ENCODE data around the gene UNC93B1. TPM values are rescaled to one million over a fixed set of nuclear protein-coding genes. Genes with fewer than 3 reads are reported as not detected.

Gene UNC93B1
- total and polyA plus RNA-seq, 2 of the 8 experiments (the other 6 are each of a cell fraction or from before 2014, with no cell fraction given) = 18.9 to 34.3 TPM

DNA sequence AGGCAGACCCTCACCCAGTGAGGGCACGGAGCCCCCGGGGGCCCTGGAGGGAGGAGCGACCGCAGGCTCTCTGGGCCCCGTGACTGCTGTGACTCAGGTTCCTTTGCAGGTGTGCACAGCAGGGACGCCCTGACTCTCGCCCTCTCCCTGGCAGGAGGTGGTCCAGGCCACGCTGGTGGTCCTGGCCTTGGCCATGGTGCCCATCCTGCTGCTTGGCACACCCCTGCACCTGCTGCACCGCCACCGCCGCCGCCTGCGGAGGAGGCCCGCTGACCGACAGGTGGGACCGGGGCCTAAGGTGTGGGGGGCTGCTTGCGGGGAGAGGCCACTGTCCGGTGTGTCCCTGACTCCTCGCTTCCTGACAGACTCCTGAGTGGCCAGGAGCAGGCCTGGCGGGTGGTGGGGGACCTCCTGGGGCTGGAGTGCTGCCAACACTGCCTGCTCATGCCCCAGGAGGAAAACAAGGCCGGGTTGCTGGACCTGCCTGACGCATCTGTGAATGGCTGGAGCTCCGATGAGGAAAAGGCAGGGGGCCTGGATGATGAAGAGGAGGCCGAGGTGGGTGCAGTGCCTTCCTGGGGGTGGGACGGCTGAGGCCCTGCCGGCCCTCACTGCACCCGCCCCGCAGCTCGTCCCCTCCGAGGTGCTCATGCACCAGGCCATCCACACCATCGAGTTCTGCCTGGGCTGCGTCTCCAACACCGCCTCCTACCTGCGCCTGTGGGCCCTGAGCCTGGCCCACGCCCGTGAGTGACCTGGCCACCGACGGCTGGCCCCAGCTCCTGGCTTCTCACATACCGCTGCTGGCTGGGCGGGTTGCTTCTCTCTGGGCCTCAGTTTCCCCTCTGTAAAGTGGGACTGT, 45.8 kb upstream of the UNC93B1 start:
- H3K4me1 ChIP-seq (replicated peaks in 1 of 4; ENCODE audit: control insufficient read depth in 3 of 4, insufficient read depth in 4 of 4, low read length in 3 of 4) = peaks cover 0 to 10% (median 6%) of the 10 kb centered on the region in 4 experiments; a peak in 5 of 7 replicates
- no peak overlapping the region for H3K14ac ChIP-seq (ENCODE audit: insufficient read length)
- POLR2A ChIA-PET (ENCODE audit: partially characterized antibody) = interaction anchor here (1.2 to 10.8 kb wide), 2 partner anchors 14 to 57 kb away, joined by 3 to 183 read pairs; partner anchors contain the start of genes NDUFS8 and TCIRG1
- no peak overlapping the region for H4K5ac ChIP-seq (ENCODE audit: insufficient read length, low read depth, low read length)
- no peak overlapping the region for H4K91ac ChIP-seq (replicated peaks; ENCODE audit: insufficient read length, low read length)
- 93% methylated on average over 40 of the region's 40 CpGs; no CpG with 5 or more reads in 1 of the 2 experiments for WGBS, 2 experiments (ENCODE audit: extremely low coverage in 1 of 2, insufficient coverage in 1 of 2, insufficient read length in 1 of 2, insufficient replicate concordance in 2 of 2, low coverage in 1 of 2, low lambda C conversion rate in 2 of 2, missing lambda C conversion rate in 1 of 2)
- H3K79me2 ChIP-seq (ENCODE audit: control insufficient read depth in 1 of 2, insufficient read depth in 2 of 2, low read length in 2 of 2) = no peaks in the 10 kb centered on the region
- H3K4me2 ChIP-seq (ENCODE audit: insufficient read depth in 1 of 2, low read depth in 2 of 2, low read length in 2 of 2) = no peak overlapping the region
- no peaks in the 10 kb centered on the region for H3K27me3 ChIP-seq (replicated peaks in 1 of 4; ENCODE audit: control insufficient read depth in 3 of 4, extremely low read depth in 1 of 4, insufficient read depth in 3 of 4, low read length in 3 of 4)
- FAIRE-seq = no peak
- no peak overlapping the region for H4K8ac ChIP-seq (ENCODE audit: extremely low read depth, insufficient read depth, low read length)
- no peak overlapping the region for H2BK12ac ChIP-seq (ENCODE audit: low read depth, low read length)
- H2BK15ac ChIP-seq (ENCODE audit: low read length) = no peak overlapping the region
- H3K18ac ChIP-seq (ENCODE audit: extremely low read depth, low read length) = no peak overlapping the region
- H3K4ac ChIP-seq (replicated peaks; ENCODE audit: insufficient read length, low read depth, low read length) = no peak overlapping the region
- H2BK5ac ChIP-seq (ENCODE audit: low read depth, low read length) = no peak overlapping the region
- H3K23ac ChIP-seq (ENCODE audit: insufficient read length) = no peak overlapping the region
- no peak overlapping the region for H2BK120ac ChIP-seq (replicated peaks; ENCODE audit: low read depth, low read length)
- CTCF ChIA-PET (ENCODE audit: partially characterized antibody) = interaction anchor here (1.1 to 2.3 kb wide), 5 partner anchors 9 to 159 kb away, joined by 4 to 9 read pairs (median 5); no protein-coding TSS in a partner anchor
- no peak overlapping the region for H3K4me3 ChIP-seq (ENCODE audit: extremely low read depth in 1 of 4, insufficient read depth in 2 of 4, low read depth in 3 of 4, low read length in 4 of 4)
- no peak overlapping the region for H3K56ac ChIP-seq (replicated peaks; ENCODE audit: insufficient read length, low read depth, low read length)
- DNase-seq (ENCODE audit: low read depth in 1 of 2, low spot score in 2 of 2) = no peak
- H2BK20ac ChIP-seq (ENCODE audit: low read length) = no peak overlapping the region
- peaks cover 3% of the 10 kb centered on the region; the same call in 1 of the 2 replicates for H3K79me1 ChIP-seq (ENCODE audit: low read depth, low read length)
- no peaks in the 10 kb centered on the region for H3K9me3 ChIP-seq (ENCODE audit: insufficient read depth in 2 of 2, low read depth in 1 of 2, low read length in 1 of 2)
- H2AFZ ChIP-seq (ENCODE audit: low read length) = no peak overlapping the region
- H3K36me3 ChIP-seq (ENCODE audit: control insufficient read depth in 2 of 4, insufficient read depth in 4 of 4, low read length in 3 of 4) = peaks cover 0 to 6% (median 2%) of the 10 kb centered on the region in 4 experiments; a peak in 3 of 8 replicates
- no peak overlapping the region for H2AK5ac ChIP-seq (ENCODE audit: low read depth, low read length)
- no peak overlapping the region for H3K9ac ChIP-seq (replicated peaks in 1 of 4; ENCODE audit: extremely low read depth in 1 of 4, low read depth in 3 of 4, low read length in 3 of 4)
- no peak overlapping the region for H3K27ac ChIP-seq (ENCODE audit: low read depth, low read length)
- H4K20me1 ChIP-seq (replicated peaks in 1 of 2; ENCODE audit: control insufficient read depth in 1 of 2, insufficient read depth in 2 of 2, low read length in 2 of 2) = peaks cover 1 to 10% of the 10 kb centered on the region in 2 experiments
- no peaks in the 10 kb centered on the region for H3K23me2 ChIP-seq (ENCODE audit: low read depth, low read length)
- TF ChIP-seq CTCF (IDR thresholded peaks at IDR 0.05; ENCODE audit: control extremely low read depth in 1 of 3, insufficient read depth in 1 of 3, low read depth in 1 of 3, low read length in 3 of 3) (peak in 2 of 3 experiments; percentile 16 to 38; a peak in 1 of 4 replicates), CEBPB (IDR thresholded peaks at IDR 0.05; ENCODE audit: low read depth, low read length) (no peak), RAD21 (IDR thresholded peaks at IDR 0.05 in 1 of 2, conservative IDR thresholded peaks at IDR 0.05 in 1 of 2; ENCODE audit: low read depth in 2 of 2, low read length in 2 of 2) (peak in 1 of 2 experiments; percentile 26; a peak in 2 of 4 replicates), RNF2 (IDR thresholded peaks at IDR 0.05; ENCODE audit: borderline replicate concordance, low read depth, low read length, missing control alignments, poor library complexity, severe bottlenecking) (no peak)

Data from H1 (cell line).